Inflammatory macrophage treated with lipopolysaccharide for 4 hours (primary cell): Measurements from ENCODE around the gene ATMIN.
A peak's percentile ranks its signal among the peaks of the same experiment; 100 is the strongest.

Experiments used
- DNase-seq: peaks from one replicate; pipeline ENCODE4 v3.0.0-alpha.2; 2020

Gene ATMIN, protein sequence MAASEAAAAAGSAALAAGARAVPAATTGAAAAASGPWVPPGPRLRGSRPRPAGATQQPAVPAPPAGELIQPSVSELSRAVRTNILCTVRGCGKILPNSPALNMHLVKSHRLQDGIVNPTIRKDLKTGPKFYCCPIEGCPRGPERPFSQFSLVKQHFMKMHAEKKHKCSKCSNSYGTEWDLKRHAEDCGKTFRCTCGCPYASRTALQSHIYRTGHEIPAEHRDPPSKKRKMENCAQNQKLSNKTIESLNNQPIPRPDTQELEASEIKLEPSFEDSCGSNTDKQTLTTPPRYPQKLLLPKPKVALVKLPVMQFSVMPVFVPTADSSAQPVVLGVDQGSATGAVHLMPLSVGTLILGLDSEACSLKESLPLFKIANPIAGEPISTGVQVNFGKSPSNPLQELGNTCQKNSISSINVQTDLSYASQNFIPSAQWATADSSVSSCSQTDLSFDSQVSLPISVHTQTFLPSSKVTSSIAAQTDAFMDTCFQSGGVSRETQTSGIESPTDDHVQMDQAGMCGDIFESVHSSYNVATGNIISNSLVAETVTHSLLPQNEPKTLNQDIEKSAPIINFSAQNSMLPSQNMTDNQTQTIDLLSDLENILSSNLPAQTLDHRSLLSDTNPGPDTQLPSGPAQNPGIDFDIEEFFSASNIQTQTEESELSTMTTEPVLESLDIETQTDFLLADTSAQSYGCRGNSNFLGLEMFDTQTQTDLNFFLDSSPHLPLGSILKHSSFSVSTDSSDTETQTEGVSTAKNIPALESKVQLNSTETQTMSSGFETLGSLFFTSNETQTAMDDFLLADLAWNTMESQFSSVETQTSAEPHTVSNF

DNA sequence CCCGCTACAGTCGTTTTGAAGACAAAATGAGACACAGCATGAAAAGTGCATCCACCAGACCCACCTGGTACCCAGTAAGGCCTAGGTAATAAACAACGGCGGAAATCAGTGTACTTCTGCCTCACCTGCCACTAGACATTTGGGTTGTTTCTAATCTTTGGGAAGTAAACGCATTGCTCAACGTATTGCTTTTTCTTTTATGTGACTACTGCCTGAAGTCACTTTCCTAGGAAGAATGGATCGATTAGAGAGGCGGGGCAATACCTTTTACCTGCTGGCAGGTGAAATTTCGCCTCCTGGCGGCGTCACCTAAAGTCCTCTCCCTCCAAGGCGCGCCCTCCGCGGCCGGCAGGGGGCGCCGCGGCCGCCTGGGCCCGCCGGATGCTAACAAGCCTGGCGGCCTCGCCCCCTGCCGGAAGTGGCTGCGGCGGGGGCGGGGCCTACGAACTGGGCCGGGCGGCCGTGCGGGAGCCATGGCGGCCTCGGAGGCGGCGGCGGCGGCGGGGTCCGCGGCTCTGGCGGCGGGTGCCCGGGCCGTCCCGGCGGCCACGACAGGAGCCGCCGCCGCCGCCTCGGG lies at the start of gene ATMIN:
TSS of gene ATMIN (plus strand) at position 445 of the 577 bp plus-strand sequence. CDS start at position 474, 29 bp downstream.
- DNase-seq, result peak; percentile 92

DNA sequence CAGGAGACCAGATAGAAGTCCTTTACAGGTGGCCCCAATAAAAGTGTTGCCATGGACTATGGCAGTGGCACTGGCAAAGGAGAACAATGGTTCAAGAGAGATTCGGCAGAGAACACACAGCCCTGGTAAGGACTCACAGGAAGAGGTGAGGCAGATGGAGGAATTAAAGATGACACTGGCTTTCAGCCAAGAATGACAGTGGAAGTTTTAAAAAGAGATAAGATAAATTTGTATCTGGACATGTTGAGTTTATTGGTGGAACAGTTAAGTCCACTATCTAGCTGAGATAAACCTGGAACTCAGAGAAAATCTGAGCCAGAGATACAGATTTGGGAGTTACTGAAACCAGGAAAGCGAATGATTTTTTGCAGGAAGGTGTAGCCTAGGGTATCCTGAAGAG lies 49.1 kb upstream of the ATMIN start:
- no peak for DNase-seq

DNA sequence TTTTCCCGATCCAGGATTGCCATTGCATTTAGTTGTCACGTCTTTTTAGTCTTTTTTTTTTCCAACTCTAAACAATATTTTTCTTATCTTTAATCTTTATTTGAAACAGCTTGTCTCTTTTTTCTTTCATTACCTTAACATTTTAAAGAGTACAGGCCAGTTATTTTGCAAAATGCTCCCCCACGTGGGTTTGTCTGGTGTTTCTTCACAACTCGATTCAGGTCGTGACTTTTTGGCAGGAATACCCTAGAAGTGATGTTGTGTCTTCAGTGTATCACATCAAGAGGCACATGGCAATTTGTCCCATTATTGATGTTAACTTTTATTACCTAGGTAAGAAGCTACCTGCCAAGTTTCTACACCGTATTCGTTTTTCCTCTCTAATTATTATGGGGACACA lies 46.9 kb upstream of the ATMIN start:
- DNase-seq, result no peak

DNA sequence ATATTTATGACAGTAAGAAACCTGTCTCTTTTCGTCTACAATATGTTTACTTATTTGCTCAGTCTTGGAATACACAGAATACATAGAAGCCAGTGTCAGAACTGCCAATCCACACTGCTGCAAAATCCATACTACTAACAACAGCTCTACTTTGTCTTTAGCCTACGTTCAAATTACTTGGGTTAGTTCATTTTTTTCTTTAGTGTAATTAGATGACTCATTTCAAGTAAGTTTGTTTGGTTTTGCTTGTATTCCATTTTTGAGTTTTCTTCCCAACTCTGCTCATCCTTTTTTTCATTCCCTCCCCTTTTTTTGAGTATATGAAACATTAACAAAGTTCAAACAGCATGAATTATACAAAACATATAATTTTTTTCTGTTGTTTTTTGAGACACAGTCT lies 45.8 kb upstream of the ATMIN start:
- DNase-seq, result no peak

DNA sequence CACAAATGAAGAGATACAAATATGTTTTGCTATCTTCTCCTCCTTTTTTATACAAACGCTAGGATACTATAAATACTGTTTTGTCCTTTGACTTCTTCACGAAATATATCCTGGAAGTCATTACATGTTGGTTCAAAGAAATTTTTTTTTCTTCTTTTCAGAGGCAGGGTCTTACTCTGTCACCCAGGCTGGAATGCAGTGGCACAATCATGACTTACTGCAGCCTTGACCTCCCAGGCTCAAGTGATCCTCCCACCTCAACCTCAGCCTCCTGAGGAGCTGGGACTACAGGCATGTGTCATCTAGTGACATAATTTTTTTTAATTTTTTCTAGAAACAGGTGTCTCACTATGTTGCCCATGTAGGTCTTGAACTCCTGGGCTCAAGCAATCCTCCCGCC lies 45.1 kb upstream of the ATMIN start:
- no peak for DNase-seq

DNA sequence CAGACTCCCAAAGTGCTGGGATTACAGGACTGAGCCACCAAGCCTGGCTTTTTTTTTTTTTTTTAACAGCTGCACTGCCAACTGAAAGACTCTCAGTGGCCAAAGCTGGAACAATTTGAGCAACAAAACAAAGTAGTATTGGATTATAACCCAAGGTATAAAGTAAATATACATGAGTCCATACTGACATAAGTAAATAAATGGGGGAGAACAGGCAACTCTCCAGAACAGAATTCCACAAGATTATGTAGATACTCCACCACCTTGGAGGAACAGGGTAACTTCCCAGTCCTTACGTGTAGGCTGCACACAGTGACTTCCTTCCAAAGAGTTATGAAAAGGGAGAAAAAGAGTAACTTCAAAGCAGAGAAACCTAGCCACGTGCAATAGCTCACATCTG lies 44.7 kb upstream of the ATMIN start:
- DNase-seq, result no peak

DNA sequence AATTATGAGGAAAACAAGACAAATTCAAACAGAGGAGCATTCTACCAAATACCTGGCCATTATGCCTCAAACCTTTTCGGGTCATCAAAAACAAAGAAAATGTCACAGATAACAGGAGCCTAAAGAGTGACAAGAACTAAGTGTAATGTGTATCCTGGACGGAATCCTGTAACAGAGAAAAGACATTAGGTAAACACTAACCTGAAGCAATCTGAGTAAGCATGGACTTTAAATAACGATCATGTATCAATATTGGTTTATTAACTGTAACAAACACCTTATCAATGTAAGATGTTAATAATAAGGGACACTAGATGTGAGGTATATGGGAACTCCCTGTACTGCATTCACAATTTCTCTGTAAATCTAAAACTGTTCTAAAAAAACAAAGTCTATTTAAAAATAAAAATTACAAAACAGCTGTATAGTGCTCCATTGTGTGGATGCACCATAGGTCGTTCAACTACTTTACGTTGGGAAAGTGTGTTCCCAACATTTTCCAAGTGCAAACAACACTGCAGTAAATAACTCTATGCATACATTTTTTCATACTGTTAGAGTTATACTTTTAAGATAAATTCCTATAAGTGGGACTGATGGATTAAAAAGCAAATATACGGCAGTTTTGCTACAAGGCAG lies 43.7 kb upstream of the ATMIN start:
- no peak for DNase-seq

DNA sequence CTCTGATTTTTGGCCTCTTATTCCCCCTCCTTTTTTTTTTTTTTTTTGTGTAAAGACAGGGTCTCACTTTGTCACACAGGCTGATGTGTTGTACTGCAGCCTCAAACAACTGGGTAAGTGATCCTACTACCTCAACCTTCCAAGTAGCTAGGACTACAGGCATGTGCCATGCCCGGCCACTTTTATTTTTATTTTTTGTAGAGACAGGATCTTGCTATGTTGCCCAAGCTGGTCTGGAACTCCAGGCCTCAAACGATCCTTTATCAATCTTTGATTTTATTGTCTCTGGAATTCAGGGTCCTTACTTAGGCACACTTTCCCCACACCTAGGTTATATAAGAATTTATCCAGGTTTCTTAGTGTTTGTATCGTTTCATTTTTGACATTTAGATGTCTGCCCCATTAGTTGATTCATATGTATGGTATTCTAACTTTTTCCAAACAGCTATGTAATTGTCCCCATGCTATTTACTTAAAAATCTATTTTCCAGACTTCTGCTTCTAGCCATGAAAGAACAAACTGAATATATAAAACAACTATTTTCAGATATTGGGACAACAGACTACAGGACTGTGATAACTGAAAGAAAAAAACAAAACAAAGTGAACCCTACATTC lies 42.9 kb upstream of the ATMIN start:
- DNase-seq, result no peak

DNA sequence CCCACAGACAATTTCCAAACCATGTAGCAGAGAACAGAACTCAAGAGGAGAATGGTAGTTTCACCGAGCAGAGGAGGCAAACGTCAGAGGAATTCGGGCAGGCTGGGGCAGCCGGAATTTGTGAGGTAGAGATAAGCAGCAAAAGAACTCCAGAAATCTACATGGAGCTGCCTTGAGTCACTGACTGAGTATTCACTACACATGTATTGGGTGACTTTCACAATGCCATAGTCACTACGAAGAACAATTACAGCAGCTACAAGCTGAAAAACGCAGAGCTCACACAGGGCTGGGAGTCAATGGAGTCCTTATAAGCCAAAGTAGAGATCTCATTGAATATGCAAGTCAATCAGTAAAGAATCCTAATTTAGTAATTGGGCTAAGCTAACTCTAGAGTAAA lies 42.3 kb upstream of the ATMIN start:
- DNase-seq, result no peak

DNA sequence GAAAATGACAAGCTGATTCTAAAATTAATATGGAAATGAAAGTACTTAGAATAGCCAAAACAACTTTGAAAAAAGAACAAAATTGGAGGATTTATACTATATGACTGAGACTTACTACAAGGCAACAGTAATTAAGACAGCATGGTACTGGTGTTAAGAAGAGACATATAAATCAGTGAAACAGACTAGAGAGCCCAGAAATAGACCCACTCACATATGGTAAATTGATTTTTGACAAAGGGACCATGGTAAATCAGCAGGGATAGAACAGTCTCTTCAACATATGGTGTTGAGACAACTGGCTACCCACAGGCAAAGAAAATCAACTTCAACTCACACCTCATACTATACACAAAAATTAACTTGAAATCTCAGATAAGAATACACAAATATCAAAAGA lies 41.8 kb upstream of the ATMIN start:
- DNase-seq, result no peak

DNA sequence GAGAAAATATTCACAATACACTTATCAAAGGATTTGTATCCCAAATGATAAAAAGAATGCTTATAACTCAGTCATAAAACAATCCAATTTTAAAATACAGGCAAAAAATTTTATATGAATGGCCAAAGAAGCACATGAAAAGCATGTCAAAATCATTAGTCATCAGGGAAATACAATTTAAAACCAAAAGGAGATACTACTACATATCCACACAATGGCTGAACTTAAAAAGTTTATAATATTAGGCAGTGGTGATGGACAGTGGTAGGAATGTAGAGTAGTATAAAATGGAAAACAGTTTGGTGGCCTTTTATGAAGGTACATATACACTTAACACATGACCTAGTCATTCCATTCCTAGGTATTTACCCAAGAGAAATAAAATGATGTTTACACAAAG lies 41.2 kb upstream of the ATMIN start:
- DNase-seq, result no peak

DNA sequence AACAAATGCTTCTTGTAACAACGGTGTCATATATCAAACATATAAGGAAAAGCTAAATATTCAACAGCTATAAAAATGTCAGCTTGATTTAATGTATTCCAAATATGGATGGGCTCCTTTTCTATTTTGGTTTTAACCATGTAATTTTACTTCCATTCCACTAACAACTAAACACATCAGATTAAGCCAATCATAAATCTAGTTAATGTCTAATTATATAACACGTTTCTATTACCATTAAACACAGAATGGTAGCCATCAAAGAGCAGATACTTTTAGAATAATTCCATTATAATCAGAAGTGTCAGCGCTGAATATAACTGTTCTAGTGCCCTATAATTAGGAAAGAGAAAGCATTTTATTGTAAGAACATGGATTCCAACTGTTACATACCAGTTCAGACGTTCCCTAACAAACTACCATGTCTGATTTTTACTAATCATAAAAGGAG lies 38.9 kb upstream of the ATMIN start:
- peak; percentile 35 for DNase-seq

DNA sequence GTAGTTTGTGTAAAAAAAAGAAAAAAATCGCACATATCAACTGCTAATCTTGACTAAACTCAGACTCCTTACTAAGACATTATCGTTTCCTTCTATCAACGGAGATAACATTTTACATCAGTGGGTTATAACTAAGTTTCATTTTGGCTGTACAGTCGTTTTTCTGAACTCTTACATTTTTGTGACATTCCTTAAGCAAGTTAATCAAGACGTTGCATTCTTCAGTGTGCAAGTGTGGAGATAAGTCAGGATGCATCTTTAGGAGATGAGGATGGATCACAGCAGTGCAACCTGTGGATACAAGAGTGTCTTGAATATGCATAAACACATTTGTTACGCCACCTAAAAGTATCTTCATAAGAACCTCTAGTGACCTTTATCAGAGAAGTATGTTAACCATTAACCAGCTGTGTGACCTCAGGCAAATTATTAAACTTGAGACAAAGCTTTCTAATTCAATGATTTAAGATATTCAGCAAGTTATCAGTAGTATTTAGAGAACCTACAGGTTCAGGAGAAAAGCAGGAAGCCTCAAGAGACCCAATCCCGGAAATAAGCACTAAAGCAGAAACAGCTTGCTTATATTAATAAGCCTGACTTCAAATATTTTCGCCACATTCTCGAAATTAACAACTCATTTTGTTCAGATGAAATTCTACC lies 38.4 kb upstream of the ATMIN start:
- peak; percentile 50 for DNase-seq

DNA sequence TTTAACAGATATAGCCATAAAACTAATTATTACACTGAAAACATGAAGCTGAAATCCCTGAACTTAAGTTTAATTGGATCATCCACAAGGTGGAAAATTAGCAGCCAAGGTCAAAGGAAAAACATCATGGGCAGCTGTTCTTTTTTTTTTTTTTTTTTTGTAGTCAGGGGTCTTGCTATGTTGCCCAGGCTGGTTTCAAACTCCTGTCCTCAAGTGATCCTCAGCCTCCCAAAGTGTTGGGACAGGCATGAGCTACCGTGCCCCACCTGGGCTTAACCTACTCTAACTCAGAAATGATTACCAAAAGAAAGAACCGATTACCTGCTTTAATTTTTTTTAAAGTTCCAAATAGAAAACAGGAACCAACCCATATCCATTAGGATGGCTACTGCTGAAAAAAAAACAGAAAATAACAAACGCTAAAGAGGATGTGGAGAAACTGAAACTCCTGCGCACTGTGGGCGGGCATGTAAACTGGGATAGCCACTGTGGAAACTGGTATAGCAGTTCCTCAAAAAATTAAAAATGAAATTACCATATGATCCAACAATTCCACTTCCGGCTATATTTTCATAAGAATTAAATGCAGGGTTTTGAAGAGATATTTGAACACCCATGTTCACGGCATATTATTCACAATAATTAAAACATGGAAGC lies 37.5 kb upstream of the ATMIN start:
- DNase-seq, result peak; percentile 94

DNA sequence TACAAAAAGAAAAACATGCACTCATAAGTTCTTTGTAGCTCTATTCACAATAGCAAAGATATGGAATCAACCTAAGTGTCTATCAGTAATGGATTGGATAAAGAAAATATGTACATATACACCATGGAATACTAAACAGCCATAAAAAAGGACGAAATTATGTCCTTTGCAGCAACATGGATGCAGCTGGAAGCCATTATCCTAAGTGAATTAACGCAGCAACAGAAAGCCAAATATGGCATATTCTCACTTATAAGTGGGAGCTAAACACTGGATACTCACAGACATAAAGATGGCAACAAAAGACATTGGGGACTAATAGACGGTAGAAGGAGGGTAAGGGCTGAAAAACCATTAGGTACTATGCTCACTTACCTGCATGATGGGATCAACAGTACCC lies 34.8 kb upstream of the ATMIN start:
- no peak for DNase-seq

DNA sequence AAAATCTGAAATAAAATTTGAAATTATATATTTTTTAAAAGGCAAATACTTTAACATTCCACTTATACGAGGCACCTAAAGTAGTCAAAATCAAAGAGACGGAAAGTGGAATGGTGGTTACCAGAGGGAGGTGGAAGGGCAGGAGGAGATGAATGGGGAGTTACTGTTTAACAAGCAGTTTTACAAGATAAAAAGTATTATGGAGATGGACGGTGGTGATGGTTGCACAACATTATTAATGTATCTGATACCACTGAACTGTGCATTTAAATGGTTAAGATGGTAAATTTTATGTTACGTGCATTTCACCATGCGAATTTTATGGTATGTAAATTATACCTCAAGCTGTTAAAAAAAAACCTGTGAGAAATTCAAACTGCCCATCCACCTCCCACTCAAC lies 34.3 kb upstream of the ATMIN start:
- DNase-seq, result no peak

DNA sequence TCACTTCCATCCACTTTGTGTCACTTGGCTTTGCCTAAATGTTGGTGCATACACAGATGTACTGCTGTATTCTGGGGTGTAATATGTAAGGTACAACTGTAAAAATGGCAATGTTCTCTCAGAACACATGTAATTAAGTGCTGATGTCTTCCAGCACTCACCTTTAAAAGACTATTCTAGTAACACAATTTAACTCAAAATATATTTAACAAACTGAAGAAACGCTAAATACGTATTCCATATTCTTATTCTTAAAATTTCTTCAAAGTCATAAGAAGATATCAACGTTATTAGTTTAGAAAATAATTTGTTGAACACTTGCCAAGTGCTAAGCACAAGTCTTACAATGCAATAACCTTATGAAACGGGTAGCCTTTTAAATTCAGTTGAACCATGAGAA lies 32.6 kb upstream of the ATMIN start:
- DNase-seq, result no peak

DNA sequence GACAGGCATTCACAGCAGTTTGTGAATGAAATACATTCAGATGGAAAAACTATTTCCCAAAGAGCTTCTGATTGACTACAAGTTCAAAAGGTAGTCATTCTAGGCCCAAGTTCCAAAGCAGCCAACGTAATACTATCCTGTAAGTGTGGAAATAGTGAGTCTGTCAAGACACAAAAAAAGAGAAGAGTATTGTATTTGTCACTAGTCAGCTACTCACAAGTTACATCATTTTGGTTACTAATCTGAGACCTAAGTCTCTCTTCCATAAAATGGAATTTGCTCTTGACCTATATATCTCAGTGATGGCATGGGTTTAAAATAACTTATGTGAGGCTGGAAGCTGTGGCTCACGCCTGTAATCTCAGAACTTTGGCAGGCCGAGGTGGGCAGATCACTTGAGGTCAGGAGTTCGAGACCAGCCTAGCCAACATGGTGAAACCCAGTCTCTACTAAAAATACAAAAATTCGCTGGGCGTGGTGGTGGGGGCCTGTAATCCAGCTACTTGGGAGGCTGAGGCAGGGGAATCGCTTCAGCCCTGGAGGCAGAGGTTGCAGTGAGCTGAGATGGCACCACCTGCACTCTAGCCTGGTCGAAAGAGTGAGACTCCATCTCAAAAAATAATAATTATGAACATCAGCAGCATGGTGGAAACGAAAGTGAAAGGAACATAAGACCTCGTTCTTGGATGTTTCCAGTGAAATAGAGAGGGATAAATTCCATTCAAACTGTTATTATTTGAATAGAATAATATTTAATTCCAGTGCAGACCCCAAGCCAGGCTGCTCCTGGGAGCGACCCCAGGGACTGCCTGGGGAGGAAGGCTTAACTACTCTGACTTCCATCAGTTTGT lies 31.8 kb upstream of the ATMIN start:
- DNase-seq, result peak; percentile 38

DNA sequence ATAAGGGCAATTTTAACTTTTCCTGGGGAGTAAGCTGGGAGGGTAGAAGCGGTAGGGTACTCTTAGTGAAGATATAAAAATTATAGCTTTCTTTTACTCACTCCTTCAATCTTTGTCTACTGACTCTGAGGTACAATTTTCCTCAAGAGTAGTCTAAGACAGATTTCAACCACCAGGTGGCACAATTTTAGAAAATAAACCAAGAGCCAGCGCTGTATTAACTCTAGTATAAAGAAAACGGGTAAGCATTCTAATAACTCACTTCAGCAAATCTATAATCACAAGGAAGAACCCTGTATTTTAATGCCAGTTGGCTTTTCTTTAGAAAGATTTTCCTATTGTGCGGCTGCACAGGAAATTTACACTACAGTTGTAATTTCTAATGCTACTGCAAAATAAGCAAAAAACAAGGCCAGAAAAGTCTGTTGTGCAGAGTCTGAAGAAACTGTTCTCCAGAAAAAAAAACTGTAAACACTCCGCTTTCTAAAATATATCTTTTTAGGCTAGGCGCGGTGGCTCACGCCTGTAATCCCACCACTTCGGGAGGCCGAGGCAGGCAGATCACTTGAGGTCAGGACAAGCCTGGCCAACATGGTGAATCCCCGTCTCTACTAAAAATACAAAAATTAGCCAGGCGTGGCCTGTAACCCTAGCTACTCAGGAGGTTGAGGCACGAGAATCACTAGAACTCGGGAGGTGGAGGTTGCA lies 30.8 kb upstream of the ATMIN start:
- DNase-seq, result peak; percentile 83

DNA sequence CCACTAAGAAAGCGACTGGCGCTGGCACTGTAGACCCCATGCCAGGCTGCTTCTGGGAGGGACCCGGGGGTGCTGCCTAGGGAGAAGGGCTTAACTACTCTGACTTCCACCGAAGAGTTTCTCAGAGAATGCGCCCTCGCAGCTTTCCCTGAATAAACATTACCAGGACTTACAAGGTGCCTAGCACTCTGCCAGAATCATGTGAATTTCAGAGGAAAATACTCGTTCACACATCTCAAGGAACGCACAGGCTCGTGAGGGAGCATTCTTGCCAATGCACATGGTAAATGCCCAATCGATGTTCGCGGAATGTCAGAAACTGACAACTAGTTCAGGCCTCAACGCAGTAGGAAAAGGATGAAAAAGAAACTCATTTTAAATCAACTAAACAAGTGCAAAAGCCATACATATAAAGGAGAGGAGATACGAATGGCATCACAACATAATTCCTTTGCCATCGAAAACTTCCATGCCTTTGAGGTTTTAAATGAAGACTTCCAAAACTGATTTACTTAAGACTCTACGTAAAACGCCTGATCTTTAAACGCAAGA lies 30.0 kb upstream of the ATMIN start:
- no peak for DNase-seq
